8988T (cell line): ENCODE data around the gene NR4A3.
A peak's percentile ranks its signal among the peaks of the same experiment; 100 is the strongest.

Experiments used
- DNase-seq: peaks from one replicate; pipeline ENCODE4 v3.0.0; 2011

NR4A3 gene

DNA sequence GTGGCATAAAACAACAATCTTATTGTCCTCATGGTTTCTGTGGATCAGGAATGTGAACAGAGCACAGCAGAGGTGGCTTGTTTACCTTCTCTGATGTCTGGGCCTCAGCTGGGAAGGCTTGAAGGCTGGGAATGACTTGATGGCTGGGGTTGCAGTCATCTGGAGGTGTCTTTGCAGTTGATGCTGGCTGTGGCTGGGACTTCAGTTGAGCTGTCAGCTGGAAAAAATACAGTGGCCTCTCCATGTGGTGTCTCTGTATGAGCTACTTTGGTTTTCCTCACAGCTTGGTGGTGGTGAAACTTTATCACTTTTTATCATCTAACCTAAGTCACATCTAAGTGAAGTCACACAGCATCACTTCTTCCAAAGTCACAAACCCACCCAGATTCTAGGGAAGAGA lies 60.1 kb downstream of the NR4A3 start:
- DNase-seq: no peak

DNA sequence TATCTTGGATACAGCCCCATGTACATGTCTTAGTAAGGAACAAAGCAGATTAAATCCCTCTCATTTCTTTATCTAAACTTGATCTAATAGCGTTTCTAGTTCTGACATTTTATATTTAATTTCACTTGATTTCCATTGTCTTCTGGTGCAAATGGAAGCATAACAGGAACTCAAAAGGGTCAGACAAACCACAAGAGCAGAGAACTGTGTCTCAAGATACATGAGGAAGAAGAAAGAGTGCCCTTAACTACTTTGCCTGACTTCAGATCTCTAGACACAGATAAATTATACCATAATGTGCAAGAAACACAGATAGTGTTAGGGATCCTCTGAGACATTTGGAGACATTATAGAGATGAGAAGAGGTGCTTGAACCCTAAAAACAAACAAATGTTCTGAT lies 64.1 kb downstream of the NR4A3 start:
- no peak for DNase-seq

DNA sequence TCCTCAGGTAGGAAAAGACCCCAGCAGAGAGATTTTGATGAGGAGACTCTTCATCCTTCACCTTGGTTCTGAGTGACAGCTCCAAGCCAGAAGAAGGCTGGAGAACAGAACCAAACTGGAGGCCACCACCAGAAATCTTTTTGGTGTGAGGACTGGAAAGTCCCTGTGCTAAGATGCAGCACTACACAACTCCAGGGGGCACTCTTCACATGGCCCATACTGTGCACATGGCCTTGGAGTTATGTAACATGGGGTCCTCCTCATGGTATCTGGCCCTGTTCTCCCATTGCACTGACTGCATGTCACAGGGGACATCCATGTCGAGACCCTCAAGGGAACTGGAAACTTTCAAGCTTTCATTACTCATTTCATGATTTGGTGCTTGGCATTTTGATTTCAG lies 67.4 kb downstream of the NR4A3 start:
- DNase-seq: no peak

DNA sequence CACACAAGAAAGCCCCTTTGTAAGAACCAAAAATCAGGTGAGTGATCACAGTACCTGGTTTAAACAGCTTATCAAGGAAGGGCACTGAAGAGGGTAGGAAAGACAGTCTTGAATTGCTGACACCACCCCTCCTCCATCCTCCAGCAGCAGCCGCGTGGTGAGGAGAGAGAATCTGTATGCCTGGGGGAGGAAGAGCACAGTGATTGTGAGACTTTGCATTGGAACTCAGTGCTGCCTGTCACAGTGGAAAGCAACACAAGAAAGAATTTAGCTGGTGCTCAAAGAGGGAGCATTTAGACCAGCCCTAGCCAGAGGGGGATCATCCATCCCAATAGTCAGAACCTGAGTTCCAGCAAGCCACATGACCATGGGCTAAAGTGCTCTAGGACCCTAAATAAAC lies 73.1 kb downstream of the NR4A3 start:
- DNase-seq: no peak

DNA sequence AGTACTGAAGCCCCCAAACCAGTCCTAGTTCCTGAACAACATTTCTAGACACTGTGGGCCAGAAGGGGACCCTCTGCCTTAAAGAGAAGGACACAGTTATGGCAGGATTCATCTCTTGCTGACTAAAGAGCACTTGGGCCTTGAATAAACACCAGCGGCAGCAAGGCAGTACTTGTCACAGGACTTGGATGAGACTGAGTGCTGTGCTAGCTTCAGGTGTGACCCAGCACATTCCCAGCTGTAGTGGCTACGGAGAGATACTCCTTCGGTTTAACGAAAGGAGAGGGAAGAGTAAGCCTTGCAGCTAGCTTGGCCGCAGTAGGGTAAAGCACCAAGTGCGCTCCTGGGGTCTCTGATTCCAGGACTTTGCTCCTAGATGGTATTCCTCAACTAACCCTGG lies 73.8 kb downstream of the NR4A3 start:
- no peak for DNase-seq

DNA sequence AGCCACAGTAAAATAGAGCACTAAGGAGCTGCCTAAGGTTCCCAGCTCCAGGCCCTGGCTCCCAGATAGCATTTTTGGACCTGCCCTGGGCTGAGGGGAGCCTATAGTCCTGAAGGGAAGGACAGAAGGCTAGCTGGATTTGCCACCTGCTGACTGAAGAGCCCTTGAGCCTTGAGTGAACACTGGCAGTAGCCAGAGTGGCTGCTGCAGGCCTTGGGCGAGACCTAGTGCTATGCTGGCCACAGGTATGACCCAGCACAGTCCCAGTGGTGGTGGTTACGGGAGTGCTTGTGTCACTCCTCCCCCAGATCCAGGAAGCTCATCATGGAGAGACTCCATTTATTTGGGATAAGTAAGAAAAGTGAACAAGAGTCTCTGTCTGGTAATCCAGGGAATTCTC lies 74.4 kb downstream of the NR4A3 start:
- no peak for DNase-seq

GRCh38 chr9:99903393-99903792 lies 81.7 kb downstream of the NR4A3 start:
- DNase-seq: no peak

GRCh38 chr9:99905833-99906402 lies 84.2 kb downstream of the NR4A3 start:
- DNase-seq: no peak

DNA sequence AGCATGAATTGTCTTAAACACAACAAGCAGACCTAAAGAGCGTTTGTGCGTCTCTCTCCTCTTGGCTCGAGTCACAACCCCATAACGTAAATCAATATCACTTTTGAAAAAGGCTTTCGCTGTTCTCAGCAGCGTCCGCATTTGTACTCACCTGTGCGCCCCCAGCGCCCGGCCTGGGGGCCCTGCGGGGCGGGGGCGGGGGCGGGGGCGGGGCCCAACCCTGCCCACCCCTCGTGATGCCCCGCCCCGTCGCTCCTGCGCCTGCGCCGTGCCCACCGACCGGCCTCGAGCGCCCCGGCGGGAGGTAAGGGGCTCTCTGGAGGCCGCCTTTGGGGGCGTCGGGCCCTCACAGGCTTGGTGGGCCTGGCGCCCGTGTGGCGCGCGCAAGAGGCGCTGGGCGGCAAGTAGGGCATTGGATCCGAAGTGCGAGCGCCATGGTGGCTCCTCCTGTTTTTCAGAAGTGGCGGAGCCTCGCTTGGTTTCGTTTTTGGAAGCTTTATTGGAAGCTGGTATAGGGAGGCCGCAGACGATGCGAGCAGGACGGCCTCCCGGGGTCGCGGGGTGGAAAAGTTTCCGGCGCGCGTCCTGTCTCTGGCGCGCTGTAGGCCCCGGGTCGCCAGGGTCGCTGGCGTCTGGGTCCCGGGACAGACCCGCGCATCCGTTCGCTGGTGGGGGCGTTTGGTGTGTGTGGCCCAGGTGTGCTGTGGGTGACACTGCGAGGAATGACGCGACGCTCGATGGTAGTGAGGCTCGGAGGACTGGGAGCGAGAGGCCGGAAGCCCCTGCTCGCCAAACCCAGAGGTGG lies 84.9 kb downstream of the NR4A3 start, which contains the start of gene STX17:
STX17 (plus strand) TSS at position 252 of the 805 bp plus-strand sequence. CDS start 8,586 bp downstream, outside the sequence.
- peak; percentile 69 for DNase-seq

GRCh38 chr9:99907208-99907532 lies 85.5 kb downstream of the NR4A3 start:
- DNase-seq: no peak

- DNase-seq: no peak
Measured at GRCh38 chr9:99911600-99911999, 89.9 kb downstream of the NR4A3 start.
